ENCODE measurements around the gene STOML1.
"Not testable (repeated sequence)": the region's sequence is repeated elsewhere in the genome, so short reads cannot be mapped to it uniquely, and the experiment has no call there.

- not testable (repeated sequence) for TF ChIP-seq CTCF (IDR thresholded peaks at IDR 0.05; ENCODE audit: low read length); EZH2 (optimal IDR thresholded peaks at IDR 0.05; ENCODE audit: low read depth, low read length)
Measured at GRCh38 chr15:73960472-73961070, 31.5 kb downstream of the STOML1 start.

Data from MM.1S (cell line).